ENCODE data around the gene KIFC1.

GRCh38 chr6:33458676-33459075, 67.1 kb downstream of the KIFC1 start:
- TF ChIP-seq, protein P1, sequence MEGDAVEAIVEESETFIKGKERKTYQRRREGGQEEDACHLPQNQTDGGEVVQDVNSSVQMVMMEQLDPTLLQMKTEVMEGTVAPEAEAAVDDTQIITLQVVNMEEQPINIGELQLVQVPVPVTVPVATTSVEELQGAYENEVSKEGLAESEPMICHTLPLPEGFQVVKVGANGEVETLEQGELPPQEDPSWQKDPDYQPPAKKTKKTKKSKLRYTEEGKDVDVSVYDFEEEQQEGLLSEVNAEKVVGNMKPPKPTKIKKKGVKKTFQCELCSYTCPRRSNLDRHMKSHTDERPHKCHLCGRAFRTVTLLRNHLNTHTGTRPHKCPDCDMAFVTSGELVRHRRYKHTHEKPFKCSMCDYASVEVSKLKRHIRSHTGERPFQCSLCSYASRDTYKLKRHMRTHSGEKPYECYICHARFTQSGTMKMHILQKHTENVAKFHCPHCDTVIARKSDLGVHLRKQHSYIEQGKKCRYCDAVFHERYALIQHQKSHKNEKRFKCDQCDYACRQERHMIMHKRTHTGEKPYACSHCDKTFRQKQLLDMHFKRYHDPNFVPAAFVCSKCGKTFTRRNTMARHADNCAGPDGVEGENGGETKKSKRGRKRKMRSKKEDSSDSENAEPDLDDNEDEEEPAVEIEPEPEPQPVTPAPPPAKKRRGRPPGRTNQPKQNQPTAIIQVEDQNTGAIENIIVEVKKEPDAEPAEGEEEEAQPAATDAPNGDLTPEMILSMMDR (IDR thresholded peaks at IDR 0.05 in 2 of 3, conservative IDR thresholded peaks at IDR 0.05 in 1 of 3; ENCODE audit: insufficient read depth in 2 of 3, low read depth in 1 of 3, low read length in 3 of 3), result no peak
- TF ChIP-seq HNRNPK (IDR thresholded peaks at IDR 0.05; ENCODE audit: low read depth, low read length, poor library complexity, severe bottlenecking), result no peak
- no peak for TF ChIP-seq EZH2 (IDR thresholded peaks at IDR 0.05; ENCODE audit: borderline replicate concordance, low read depth, low read length)
- TF ChIP-seq CEBPB (tag; IDR thresholded peaks at IDR 0.05), result no peak
- no peak for TF ChIP-seq ZNF239 (CRISPR knock-in tag; IDR thresholded peaks at IDR 0.05)
- TF ChIP-seq FOSL1 (tag; conservative IDR thresholded peaks at IDR 0.05), result no peak
- no peak for TF ChIP-seq CHD1 (IDR thresholded peaks at IDR 0.05; ENCODE audit: low read length)
- TF ChIP-seq, protein P2, sequence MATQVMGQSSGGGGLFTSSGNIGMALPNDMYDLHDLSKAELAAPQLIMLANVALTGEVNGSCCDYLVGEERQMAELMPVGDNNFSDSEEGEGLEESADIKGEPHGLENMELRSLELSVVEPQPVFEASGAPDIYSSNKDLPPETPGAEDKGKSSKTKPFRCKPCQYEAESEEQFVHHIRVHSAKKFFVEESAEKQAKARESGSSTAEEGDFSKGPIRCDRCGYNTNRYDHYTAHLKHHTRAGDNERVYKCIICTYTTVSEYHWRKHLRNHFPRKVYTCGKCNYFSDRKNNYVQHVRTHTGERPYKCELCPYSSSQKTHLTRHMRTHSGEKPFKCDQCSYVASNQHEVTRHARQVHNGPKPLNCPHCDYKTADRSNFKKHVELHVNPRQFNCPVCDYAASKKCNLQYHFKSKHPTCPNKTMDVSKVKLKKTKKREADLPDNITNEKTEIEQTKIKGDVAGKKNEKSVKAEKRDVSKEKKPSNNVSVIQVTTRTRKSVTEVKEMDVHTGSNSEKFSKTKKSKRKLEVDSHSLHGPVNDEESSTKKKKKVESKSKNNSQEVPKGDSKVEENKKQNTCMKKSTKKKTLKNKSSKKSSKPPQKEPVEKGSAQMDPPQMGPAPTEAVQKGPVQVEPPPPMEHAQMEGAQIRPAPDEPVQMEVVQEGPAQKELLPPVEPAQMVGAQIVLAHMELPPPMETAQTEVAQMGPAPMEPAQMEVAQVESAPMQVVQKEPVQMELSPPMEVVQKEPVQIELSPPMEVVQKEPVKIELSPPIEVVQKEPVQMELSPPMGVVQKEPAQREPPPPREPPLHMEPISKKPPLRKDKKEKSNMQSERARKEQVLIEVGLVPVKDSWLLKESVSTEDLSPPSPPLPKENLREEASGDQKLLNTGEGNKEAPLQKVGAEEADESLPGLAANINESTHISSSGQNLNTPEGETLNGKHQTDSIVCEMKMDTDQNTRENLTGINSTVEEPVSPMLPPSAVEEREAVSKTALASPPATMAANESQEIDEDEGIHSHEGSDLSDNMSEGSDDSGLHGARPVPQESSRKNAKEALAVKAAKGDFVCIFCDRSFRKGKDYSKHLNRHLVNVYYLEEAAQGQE (IDR thresholded peaks at IDR 0.05; ENCODE audit: borderline replicate concordance), result no peak
- TF ChIP-seq, protein P2 (CRISPR knock-in tag; IDR thresholded peaks at IDR 0.05; ENCODE audit: low read depth), result no peak
- TF ChIP-seq MYC (IDR thresholded peaks at IDR 0.05; ENCODE audit: low read depth, low read length), result no peak
- TF ChIP-seq MYC (CRISPR knock-in tag; IDR thresholded peaks at IDR 0.05; ENCODE audit: borderline replicate concordance, low read depth), result no peak
